ENCODE results near the gene GIT2. TPM values are rescaled to one million over a fixed set of nuclear protein-coding genes. Genes with fewer than 3 reads are reported as not detected.

The GIT2 gene
- total RNA-seq, 4 donors from 2014 or later, result 25.3 to 64.0 (median 44.0) TPM

GRCh38 chr12:109963330-109963729, 32.8 kb downstream of the GIT2 start:
- Histone ChIP-seq H3K9me3 (no peaks in the 10 kb centered on the region), H3K27ac (peak overlapping the region; percentile 54 to 59 (median 55)), H3K27me3 (no peaks in the 10 kb centered on the region), H3K36me3 (peaks cover 0 to 44% (median 8%) of the 10 kb centered on the region in 4 donors), H3K4me1 (peaks cover 0 to 37% (median 15%) of the 10 kb centered on the region in 4 donors), H3K4me3 (no peak overlapping the region)
- 89 to 100% methylated on average over 1 of the region's 1 CpG for WGBS, 2 donors (ENCODE audit: low coverage in 1 of 2)
- TF ChIP-seq POLR2A (IDR thresholded peaks at IDR 0.05), result no peak
- no peak for TF ChIP-seq CTCF (IDR thresholded peaks at IDR 0.05)
- no peak for TF ChIP-seq POLR2AphosphoS5 (IDR thresholded peaks at IDR 0.05)
- TF ChIP-seq EP300 (IDR thresholded peaks at IDR 0.05; ENCODE audit: low read depth), result no peak
- intact Hi-C loops (cut with DNase I; ENCODE audit: low total_unique reads) (no loop called here), in situ Hi-C loops (cut with MboI; ENCODE audit: low pct_ligation_motif_present in 1 of 4, low pct_unique_long_range_greater_than_20kb in 1 of 4, low sequenced_read_pairs in 3 of 4) (no loop called here)
- no peak for DNase-seq

- DNase-seq, result no peak
- 71 to 80% methylated on average over 1 to 3 of the region's 3 CpGs for WGBS, 2 donors (ENCODE audit: low coverage in 1 of 2)
- in situ Hi-C loops (cut with MboI; ENCODE audit: low pct_ligation_motif_present in 1 of 4, low pct_unique_long_range_greater_than_20kb in 1 of 4, low sequenced_read_pairs in 3 of 4), result no loop called here
These were observed 33.8 kb downstream of the GIT2 start for GRCh38 chr12:109962398-109962797.

GRCh38 chr12:109961612-109962011, 34.6 kb downstream of the GIT2 start:
- Histone ChIP-seq H3K36me3 (peaks cover 0 to 44% (median 10%) of the 10 kb centered on the region in 4 donors), H3K27ac (no peak overlapping the region), H3K4me1 (peaks cover 0 to 41% (median 16%) of the 10 kb centered on the region in 4 donors), H3K27me3 (no peaks in the 10 kb centered on the region), H3K4me3 (no peak overlapping the region), H3K9me3 (no peaks in the 10 kb centered on the region)
- in situ Hi-C loops (cut with MboI; ENCODE audit: low pct_ligation_motif_present in 1 of 4, low pct_unique_long_range_greater_than_20kb in 1 of 4, low sequenced_read_pairs in 3 of 4), result no loop called here
- no peak for DNase-seq
- 75 to 84% methylated on average over 4 to 6 of the region's 6 CpGs for WGBS, 2 donors (ENCODE audit: low coverage in 1 of 2)
- intact Hi-C loops (cut with DNase I; ENCODE audit: low total_unique reads), result no loop called here
- TF ChIP-seq EP300 (IDR thresholded peaks at IDR 0.05; ENCODE audit: low read depth) (no peak), CTCF (IDR thresholded peaks at IDR 0.05) (no peak), POLR2A (IDR thresholded peaks at IDR 0.05) (no peak), POLR2AphosphoS5 (IDR thresholded peaks at IDR 0.05) (no peak)

More at GRCh38 chr12:109962398-109962797, 33.8 kb downstream of the GIT2 start:
- intact Hi-C loops (cut with DNase I; ENCODE audit: low total_unique reads), result no loop called here
- Histone ChIP-seq H3K27ac (no peak overlapping the region), H3K36me3 (peaks cover 0 to 44% (median 12%) of the 10 kb centered on the region in 4 donors), H3K27me3 (no peaks in the 10 kb centered on the region), H3K4me1 (peaks cover 0 to 41% (median 16%) of the 10 kb centered on the region in 4 donors), H3K9me3 (no peaks in the 10 kb centered on the region), H3K4me3 (no peak overlapping the region)
- no peak for TF ChIP-seq POLR2A (IDR thresholded peaks at IDR 0.05)
- no peak for TF ChIP-seq EP300 (IDR thresholded peaks at IDR 0.05; ENCODE audit: low read depth)
- no peak for TF ChIP-seq POLR2AphosphoS5 (IDR thresholded peaks at IDR 0.05)
- TF ChIP-seq CTCF (IDR thresholded peaks at IDR 0.05), result no peak

- Histone ChIP-seq H3K36me3 (peaks cover 0 to 44% (median 8%) of the 10 kb centered on the region in 4 donors), H3K27me3 (no peaks in the 10 kb centered on the region), H3K4me1 (peaks cover 0 to 41% (median 16%) of the 10 kb centered on the region in 4 donors), H3K27ac (no peak overlapping the region), H3K9me3 (no peaks in the 10 kb centered on the region), H3K4me3 (no peak overlapping the region)
- no peak for TF ChIP-seq POLR2A (IDR thresholded peaks at IDR 0.05)
- no peak for TF ChIP-seq CTCF (IDR thresholded peaks at IDR 0.05)
- no peak for TF ChIP-seq EP300 (IDR thresholded peaks at IDR 0.05; ENCODE audit: low read depth)
- no peak for TF ChIP-seq POLR2AphosphoS5 (IDR thresholded peaks at IDR 0.05)
- in situ Hi-C loops (cut with MboI; ENCODE audit: low pct_ligation_motif_present in 1 of 4, low pct_unique_long_range_greater_than_20kb in 1 of 4, low sequenced_read_pairs in 3 of 4) (no loop called here), intact Hi-C loops (cut with DNase I; ENCODE audit: low total_unique reads) (no loop called here)
- DNase-seq, result no peak
- WGBS, 2 donors (ENCODE audit: low coverage in 1 of 2), result 85 to 86% methylated on average over 6 to 14 of the region's 14 CpGs
These were observed 35.0 kb downstream of the GIT2 start for GRCh38 chr12:109961201-109961600.

All from transverse colon (tissue), 4 donors.